NCI-H1694 treated with DMSO at 0.1 percent for 48 hours (cell line): ENCODE results near the gene FLNA.
"Not testable (repeated sequence)": the region's sequence is repeated elsewhere in the genome, so short reads cannot be mapped to it uniquely, and the experiment has no call there.

Source experiments
- DNase-seq: peaks from one replicate; lab custom pipeline; 2025; lab: John Stamatoyannopoulos, UW

The FLNA gene

DNA sequence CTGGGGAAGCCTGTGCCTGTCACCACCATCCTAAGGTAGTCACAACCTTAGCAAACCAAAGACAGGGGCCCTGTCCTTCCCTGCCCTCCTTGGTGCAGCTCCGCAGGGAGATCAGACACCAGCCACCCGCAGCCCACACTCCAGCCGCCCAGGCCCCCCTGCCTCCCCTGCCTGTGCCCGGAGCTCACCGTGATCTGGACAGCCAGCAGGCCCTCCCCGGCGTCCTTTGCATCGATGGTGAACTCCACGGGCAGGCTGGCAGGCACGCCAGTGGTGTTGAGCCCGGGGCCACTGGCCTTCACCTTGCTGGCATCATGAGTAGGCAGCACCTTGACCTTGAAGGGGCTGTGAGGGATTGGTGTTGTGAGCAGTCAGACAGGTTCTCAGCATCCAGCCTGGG, 16.4 kb downstream of the FLNA start:
- DNase-seq = no peak

GRCh38 chrX:154357205-154357604, 17.2 kb downstream of the FLNA start:
- DNase-seq = no peak

DNA sequence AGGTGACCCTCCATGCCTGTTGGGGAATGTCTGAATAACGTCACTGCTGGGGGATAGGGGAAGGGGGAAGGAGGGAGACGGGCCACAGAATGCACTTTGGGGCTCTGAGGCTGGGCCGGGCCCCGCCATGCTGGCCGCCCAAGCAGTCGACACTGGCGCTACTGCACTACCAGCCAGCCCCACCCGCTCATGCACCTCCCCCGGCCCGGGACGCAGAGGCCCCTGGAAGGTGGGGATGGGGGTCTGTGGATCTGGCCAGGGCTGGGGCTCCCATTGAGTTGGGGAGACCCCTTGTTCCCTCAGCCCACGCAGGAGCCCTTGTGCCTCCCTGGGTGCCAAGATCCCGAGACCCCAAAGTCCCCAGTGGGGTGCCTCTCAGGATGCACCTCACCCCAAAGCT, 17.8 kb downstream of the FLNA start:
- DNase-seq = no peak

- no peak for DNase-seq
These were observed 18.7 kb downstream of the FLNA start for GRCh38 chrX:154355776-154356140.

GRCh38 chrX:154355094-154355775, 19.2 kb downstream of the FLNA start:
- no peak for DNase-seq

DNA sequence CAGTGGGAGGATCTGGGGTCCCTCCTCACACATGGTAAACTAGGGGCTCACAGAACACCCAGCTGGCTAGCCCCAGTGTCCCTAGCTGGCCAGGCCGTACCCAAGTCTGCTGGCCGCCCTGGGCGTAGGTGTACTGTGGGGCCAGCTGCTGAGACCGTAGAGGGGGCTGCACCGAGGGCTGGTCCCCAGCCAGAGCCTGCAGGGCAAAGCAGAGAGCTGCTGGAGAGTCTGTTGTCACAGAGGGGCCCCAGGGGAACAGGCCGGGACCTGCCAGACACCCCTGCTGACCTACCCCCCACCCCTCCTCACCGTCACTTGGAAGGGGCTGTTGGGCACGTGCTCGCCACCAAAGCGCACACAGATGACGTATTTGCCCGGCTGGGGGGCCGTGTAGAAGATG, 19.9 kb downstream of the FLNA start:
- no peak for DNase-seq

DNA sequence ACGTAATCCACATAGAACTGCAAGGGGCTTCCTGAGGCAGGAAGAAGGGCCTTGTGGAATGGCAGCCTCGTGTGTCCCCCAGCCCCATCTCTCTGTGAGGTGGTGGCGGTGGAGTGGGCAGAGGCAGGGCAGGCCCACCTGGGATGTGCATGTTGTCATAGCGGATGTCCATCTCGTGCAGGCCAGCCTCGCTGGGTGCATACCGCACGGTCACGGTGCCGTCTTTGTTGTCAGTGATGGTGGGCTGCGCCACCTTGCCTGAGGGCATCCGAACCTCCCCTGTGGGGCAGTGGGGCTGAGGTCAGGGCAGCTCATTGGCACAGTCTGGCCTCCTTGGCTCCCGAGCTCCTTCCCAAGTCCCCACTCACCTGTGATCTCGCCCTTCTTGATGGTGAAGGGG, 20.4 kb downstream of the FLNA start:
- no peak for DNase-seq

DNA sequence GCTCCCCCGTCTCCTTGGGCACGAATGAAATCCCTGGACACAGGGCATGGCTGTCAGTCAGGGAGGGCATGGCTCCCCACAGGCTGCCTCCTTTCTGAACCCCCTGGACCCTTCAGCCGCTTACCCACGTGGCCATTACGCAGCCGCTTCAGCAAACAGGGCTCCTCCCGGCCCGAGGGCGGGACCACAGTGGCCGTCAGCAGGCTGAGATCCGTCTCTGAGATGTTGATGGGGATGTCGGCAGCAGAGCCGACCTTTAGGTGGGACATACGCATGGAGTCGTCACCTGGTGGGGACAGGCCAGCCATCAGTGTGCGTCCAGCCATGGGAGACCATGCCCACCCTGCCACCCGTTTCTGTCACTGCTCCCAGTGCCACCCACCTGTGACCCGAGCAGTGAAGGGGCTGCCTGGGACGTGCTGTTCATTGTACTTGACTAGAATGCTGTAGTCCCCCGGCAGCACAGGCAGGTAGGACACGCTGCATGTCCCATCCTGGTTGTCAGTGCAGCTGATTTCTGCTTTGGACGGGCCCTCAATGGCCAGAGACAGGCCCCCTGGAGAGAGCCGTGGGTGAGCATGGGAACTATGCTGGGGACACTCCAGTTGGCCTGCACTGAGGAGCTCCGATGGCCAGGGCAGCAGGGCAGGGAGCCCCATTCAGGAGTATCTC, 21.1 kb downstream of the FLNA start:
- DNase-seq = no peak

GRCh38 chrX:154352466-154352865, 22.0 kb downstream of the FLNA start:
- no peak for DNase-seq

DNA sequence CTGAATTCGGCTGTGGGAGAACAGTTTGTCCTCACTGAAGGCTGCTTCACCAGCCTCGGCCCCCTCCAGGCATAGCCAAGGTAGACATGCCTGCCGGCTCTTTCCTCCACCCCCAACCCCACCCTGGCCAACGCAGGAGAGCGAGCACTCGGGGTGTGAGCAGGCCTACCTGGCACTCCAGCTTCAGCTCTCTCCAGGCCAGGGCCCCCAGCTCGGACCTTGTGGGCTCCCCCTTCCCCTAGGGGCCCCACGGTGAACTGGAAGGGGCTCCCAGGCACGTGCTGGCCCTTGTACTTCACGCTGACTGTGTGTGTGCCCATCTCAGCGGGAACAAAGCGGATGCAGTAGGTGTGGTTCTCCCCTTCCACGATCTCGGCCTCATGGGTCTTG, 22.4 kb downstream of the FLNA start:
- no peak for DNase-seq

GRCh38 chrX:154351183-154352011, 23.0 kb downstream of the FLNA start:
- no peak for DNase-seq

- DNase-seq = no peak
These were observed 23.8 kb downstream of the FLNA start for GRCh38 chrX:154350429-154351182.

DNA sequence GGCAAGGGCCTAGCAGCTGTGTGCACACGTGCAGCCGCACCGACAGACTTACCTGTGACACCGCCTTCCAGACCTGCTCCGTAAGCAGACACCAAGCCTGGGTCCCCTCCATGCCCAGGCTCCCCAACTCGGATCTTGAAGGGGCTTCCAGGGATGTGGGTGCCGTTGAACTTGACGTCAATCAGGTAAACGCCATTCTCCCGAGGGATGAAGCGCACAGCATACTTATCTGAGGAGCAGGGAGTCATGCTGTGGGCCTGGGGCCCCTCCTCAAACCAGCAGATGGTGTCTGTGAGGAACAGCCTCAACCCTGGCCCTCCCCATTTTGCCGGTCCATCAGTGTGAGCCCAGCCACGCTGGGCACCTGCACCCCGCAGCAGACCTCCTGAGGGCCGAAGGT, 24.5 kb downstream of the FLNA start:
- DNase-seq = no peak

- DNase-seq = no peak
These were observed 25.0 kb downstream of the FLNA start for GRCh38 chrX:154349359-154349935.

DNA sequence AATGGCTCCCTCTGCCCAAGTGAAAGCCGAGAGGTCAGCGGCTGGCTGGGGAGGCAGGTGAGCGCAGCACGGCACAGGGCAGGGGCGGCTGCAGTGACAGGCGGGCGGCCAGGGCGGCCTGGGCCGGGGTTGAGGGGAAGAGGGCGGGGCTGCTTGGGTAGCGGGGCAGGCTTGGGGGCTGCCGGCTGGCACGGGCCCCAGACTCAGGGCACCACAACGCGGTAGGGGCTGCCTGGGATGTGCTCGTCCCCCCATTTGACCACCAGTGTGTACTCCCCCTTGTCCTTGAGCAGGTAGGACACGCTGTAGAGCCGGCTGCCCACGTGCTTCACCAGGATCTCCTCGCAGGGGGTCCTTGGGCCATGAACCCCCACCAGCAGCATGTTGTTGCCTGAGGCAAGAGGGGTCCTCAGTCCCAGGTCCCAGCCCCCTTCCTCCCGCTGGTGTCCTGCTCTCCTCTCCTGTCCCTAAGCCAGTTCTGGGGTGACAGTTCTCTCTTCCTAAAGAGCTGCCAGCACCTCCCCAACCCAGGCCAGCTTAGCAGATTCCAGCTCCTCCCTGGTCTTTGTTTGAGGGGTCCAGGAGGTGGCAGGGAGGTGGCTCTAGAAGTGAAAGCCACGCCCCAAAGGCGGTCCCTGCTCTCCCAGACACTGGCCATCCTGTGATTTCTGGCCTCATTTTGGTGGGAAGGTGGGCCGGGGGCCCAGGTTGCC, 25.6 kb downstream of the FLNA start:
- no peak for DNase-seq

DNA sequence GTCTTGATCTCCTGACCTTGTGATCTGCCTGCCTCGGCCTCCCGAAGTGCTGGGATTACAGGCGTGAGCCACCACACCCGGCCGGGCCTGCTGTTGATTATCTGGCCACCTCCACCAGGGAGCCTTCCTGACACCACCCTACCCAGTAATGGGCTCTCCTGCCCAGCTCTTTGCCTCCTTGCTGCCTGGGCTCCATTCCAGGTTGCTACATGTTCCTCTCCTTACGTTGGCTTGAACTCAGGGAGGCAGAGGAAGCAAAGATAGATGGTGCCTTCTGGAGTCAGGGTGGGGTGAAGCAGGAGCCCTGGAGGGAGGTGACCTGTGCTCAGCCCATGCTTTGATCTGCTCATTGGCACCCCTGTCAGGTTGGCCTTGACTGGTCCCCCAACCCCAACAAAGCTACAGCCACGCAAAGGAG, 26.3 kb downstream of the FLNA start:
- DNase-seq = no peak

GRCh38 chrX:154343620-154344019, 30.8 kb downstream of the FLNA start:
- not testable (repeated sequence) for DNase-seq

GRCh38 chrX:154343063-154343462, 31.4 kb downstream of the FLNA start:
- DNase-seq = not testable (repeated sequence)

DNA sequence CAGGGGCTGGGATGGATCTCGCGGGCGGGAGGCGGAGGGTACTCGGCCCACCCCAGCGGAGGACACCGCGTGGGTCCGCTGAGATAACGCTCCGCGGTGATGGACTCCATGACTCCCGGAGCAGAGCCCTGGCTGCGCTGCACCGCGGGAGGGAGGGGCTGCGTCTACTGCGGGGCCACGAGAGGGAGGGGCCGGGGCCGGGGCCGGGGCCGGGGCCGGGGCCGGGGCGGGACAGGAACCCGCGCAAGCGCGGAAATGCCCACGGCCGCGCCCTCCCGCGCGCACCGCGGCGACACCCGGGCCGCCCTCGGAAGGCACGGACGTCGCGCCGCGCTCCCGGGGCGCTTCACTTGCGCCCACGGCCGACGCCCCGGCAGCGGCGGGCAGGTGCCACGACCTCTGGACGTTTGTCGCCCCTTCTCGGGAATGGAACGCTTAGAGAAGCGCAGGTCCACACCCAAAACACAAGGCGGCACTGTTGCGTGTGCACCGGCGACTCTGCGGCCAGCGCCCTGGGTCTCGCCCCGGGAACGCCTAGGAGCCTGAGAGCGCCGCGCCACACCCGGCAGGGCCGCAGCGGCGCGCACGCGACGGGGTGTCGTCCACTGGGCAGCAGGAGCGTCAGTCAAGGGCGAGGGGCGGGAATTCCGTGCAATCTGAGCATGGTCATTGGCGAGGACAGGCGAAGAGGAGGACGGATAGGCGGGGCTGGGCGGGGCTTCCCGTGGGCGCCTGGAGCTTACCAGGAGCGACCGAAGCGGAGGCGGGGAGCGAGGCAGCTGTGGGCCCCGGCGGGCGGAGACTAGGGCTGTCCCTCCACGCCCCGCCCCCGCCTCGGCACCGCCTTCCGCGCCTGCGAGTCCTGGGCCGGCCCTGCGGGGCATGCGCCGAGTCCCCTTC, 32.8 kb downstream of the FLNA start:
- DNase-seq = not testable (repeated sequence)

DNA sequence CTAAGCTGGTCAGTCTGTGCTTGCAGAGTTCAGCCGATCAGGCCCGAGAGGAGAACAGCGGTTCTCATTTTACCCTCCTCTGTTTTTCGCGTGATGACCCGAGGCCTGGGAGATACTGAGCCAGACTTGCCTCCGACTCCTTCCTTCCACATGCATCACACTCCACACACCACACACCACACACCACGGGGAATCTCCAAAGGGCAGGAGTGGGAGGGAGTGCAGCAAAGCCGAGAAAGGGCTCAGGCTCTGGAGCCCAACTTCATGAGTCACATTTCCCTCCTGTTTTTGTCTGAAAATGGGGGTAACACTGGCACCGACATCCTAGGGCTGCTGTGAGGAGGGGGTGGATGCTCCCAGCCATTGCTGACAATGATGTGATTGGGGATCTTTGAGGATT, 39.9 kb downstream of the FLNA start:
- no peak for DNase-seq
